NCI-H146 treated with DMSO at 0.1 percent for 48 hours (cell line): Measurements from ENCODE around the gene PUS1.
A peak's percentile ranks its signal among the peaks of the same experiment; 100 is the strongest.
"Not testable (repeated sequence)": the region's sequence is repeated elsewhere in the genome, so short reads cannot be mapped to it uniquely, and the experiment has no call there.

Experiments used
- DNase-seq: peaks from one replicate; lab custom pipeline; 2025; ENCODE audit not compliant: unreplicated experiment; lab: John Stamatoyannopoulos, UW

Gene PUS1

DNA sequence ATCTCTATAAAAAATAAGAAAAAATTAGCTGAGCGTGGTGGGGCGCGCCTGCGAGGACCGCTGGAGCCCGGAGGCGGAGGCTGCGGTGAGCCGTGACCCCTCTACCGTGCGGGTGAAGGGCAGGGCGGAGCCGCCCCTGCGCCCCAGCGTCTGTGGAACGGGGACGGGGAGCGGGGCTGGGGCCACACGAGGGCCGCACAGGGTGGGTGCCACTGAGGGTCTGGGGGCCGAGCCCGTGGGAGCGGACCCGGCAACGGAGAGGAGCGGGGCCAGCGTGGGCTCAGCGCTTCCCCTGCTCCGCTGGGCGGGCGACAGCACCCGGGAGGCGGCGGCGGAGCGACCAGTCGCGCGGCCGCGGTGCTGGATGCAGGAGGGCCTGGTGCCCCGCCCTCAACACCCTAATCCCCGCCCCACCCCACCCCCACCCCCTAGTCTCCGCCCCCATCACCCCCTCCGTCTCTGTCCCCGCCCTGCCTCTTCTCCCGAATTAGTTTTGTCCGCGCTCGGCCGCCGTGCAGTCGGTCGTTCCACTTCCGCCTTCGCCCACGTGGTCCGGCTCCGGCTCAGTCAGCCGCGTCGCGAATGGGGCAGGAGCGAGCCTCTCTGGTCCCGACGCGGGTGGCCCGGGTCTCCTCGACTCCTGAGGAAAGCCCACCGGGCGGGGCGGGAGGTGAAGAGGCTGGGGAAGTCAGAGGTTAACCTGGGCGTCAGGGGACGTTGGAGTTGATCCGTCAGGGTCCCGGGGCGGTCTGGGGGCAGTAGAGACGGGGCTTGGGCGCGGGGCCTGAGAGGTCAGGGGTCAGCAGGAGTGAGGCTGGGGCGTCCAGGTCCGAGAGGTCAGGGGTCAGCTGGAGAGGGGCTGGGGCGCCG, at the start of gene PUS1:
PUS1 (plus strand) TSS at position 566 of the 870 bp plus-strand sequence. CDS start 447 bp downstream, outside the sequence.
- DNase-seq: peak; percentile 83

DNA sequence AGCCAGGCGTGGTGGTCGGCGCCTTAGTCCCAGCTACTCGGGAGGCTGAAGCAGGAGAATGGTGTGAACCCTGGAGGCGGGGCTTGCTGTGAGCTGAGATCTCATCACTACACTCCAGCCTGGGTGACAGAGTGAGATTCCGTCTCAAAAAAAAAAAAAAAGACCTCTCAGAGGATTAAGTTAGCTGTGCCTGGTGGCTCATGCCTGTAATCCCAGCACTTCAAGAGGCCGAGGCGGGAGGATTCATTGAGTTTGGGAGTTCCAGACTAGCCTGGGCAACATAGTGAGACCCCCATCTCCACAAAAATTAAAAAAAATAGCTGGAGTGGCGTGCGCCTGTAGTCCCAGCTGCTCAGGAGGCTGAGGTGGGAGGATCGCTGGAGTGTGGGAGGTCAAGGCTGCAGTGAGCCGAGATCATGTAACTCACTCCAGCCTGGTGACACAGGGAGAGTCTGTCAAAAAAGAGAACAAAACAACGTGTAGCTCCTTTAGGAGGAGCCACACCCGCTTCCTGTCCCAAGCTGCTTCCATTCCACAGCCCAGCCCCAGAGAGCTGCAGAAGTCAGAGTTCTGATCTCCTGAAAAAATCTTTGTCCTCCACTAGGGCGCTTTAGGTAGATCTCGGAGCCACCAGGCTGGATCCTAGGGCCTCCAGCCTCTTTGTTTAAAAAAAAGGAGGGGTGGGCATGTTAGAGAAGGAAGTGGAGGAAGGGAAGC, 46.1 kb upstream of the PUS1 start:
- no peak for DNase-seq

DNA sequence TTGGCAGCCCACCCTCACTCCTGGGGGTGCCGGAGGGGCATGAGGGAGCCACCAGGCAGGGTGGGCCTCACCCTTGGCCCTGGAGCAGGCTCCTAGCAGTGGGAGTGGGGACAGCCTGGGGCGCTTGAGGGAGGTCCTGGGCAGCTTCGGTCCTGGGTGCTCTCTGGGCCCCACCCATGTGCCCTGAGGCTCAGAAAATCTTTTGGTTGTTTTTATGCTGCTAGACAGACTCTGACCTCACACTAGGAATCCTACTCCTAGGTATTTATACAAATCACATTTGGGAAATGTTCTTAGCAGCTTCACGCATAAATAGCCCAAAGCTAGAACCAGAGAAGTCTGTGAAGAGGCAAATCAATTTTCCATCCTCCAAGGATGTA, 45.6 kb upstream of the PUS1 start:
- no peak for DNase-seq

DNA sequence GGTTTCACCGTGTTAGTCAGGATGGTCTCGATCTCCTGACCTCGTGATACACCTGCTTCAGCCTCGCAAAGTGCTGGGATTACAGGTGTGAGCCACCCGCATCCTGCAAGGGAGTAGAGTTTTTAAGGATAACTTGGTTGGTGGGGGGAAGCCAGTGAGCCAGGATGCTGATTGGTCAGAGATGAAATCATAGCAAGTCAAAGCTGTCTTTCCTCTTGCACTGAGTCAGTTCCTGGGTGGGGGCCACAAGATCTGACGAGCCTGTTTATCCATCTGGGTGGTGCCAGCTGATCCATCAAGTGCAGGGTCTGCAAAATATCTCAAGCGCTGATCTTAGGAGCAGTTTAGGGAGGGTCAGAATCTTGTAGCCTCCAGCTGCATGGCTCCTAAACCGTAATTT, 44.0 kb upstream of the PUS1 start:
- DNase-seq: not testable (repeated sequence)

DNA sequence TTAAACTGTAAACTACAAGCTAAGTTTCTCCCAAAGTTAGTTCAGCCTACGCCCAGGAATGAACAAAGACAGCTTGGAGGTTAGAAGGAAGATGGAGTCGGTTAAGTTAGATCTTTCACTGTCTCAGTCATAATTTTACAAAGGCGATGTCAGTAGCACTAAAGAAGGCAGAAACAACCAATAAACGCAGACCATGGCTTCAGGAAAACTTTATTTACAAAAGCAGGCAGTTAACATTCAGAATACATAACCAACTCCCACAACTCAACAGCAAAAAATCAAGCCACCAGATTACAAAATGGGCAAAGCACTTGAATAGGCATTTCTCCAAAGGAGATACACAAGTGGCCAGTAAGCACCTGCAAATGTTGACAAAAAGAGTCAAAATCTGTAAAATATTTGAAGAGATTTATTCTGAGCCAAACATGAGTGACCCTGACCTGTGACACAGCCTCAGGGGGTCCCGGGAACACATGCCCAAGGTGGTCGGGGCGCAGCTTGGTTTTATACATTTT, 43.5 kb upstream of the PUS1 start:
- DNase-seq: no peak

DNA sequence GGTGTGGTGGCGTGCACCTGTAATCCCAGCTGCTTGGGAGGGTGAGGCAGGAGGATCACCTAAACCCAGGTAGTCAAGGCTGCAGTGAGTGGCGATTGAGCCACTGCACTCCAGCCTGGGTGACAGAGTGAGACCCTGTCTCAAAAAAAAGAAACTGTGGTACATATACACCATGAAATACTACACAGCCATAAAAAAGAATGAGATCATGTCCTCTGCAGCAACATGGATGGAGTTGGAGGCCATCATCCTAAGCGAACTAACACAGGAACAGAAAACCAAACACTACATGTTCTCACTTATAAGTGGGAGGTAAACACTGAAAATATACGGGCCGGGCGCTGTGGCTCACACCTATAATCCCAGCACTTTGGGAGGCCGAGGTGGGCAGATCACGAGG, 37.4 kb upstream of the PUS1 start:
- not testable (repeated sequence) for DNase-seq

DNA sequence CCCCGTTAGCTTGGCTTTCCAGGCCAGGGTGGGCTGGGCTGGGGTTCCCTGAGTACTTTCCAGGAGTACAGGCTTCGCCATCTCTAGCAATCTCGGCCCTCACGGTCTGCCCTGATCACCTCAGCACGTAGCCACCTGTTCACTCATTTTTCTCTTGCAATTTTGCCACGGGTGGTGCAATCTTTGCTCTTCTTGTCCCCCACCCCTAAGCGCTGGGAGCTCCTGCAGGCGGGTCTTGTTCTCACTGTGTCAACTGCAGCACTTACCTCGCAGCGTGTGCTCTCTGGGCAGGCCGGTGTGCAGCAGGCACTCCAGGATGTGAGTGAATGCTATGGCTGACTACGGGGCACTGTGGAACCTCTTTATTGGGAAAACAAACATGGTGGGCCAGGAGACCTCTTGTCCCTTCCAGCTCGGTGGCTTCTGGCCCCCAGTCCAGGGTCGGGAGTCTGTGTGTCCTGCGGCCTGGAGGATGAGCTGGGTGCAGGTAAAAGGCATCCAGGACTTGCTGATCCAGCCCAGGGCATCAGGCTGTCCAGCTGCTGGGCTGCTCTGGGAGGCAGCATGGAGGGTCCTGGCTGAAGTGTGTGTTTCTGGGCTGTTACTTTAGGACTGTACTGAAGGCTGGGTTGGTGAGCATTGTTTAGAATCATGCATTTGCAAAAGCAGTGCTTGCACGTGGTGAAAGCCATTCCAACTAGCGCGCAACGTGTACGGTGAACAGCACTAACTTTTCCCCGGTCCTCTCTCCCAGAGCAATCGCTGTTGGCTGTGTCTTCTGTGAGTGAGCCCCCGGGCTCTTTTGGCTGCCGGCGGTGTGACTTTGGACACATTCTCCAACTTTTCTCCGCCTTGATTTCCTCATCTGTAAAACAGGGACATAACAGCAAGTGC, 36.1 kb upstream of the PUS1 start:
- DNase-seq: no peak

DNA sequence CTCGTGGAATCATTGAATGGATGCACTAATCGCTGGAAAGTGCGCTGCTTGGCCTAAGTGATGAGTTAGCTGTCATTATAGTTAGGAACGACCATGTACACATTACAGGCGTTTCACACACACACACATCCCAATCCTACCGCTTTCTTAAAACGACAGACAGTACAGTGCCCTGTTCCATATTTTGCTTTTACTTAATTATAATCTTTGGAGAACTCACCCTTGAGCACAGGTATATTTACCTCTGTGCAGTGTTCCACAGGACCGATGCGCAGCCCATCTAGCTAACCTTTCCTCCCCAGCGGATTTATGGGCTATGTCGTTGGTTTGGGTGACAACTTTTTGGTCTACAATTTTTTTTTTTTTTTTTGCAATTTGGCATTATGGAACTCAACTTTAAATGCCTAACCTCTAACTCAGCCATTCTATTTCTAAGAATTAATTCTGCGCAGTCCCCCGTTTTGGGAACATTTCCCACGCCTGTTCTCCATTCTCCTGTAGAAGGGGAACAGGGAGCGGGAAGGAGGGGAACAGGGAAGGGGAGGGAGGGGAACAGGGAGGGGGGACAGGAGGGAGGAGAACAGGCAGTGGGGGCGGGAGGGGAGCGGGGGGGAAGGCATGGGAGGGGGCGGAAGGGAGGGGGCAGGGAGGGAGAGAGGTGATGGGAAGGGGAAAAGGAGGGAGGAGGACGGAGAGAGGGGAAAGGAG, 35.3 kb upstream of the PUS1 start:
- no peak for DNase-seq

DNA sequence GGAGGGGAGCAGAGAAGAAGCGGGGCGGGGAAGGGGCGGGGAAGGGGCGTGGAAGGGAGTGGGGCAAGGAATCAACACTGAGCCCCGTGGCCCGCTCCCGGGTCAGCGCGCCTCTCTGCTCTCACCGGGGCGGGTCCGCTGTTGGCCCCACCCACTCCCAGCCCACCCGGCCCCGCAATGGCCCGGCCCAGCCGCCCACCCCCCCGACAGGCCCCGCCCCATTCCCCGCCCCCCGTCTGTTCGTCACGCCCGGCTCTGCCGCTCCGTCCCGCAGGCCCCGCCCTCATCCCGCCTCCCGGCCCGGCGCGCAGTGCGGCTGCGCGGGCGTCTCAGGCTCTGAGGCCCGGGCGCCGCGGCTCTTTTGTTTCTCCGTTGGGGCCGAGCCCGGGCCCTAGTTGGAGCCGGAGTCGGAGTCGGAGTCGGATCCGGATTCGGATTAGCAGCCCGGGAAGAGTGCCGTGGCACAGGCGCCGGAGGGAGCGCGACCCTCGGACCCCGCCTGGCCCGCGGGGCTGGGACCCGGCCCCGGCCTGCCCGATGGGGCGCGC, 34.7 kb upstream of the PUS1 start, which contains the start of gene ULK1:
ULK1 (plus strand) TSS at position 310 of the 548 bp plus-strand sequence. CDS start 380 bp downstream, outside the sequence.
- DNase-seq: peak; percentile 67

DNA sequence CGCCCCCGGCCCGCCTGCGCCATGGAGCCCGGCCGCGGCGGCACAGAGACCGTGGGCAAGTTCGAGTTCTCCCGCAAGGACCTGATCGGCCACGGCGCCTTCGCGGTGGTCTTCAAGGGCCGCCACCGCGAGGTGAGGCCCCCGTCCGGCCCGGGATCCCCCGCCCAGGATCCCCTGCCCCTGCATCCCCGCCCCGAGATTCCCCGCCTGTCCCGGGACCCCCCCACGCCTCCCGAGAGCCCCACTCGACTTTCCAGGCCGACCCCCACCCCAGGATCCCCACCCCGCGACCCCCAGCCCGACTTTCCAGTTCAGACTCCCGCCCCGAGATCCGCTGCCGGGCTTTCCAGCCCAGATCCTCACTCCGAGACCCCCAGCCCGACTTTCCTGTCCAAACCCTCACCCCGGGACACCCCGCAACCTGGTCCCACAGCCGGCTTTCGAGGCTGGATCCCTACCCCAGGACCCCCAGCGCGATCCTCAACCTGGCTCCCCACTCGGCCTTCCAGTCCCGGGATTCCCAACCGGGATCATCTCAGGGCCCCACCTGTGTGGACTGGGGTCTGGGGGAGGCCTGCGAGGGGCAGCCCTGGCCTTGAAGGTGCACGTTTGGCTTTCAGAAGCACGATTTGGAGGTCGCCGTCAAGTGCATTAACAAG, 34.0 kb upstream of the PUS1 start:
- no peak for DNase-seq

DNA sequence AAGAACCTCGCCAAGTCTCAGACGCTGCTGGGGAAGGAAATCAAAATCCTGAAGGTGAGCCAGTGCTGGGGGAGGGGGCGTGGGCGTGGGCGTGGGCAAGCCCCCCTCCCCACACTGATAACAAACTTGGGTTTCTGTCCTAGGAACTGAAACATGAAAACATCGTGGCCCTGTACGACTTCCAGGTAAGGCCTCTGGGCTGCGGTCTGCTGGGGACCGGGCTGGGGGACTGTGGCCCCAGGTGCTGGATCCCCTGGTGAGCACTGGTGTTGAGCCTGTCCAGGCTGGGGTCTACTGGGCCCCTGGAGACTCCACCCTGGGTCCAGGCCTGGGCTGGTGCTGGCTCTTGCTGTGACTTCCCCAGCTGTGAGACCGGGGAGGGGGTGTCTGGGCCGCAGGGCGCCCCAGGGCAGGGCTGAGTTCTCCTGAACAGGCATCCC, 33.4 kb upstream of the PUS1 start:
- no peak for DNase-seq

DNA sequence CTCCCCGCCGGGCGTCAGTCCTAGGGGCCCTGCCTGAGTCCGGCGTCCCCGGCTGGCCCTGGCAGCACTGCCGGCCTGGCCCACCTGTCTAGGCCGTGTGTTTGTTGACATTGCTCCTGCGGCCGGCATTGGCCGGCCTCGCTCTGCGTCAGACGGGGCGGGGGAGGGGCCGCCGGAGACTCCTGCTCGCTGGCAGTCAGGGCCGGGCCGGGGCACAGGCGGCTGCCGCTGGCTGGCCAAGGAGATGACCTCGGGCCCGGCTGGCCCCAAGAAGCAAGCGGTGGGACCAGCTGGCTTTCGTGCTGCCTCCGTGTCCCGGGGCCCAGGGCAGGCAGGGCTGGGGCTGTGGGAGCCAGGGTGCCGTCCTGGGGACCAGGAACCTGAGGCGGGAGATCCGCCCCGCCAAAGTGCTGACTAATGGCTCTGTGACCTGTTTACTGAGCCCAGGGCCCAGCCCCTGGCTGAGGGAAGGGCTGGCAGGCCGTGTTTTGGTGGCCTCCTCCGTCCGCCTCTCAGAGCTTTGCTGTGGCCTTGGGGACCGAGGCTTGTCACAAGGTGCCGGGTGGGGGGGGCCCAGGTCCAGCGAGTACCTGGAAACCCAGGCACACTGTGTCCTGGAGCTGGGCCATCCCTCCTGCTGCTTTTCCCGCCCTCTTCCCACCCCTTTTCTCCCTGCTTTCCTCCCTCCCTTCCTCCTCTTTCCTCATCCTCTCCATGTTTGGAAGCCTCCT, 32.8 kb upstream of the PUS1 start:
- peak; percentile 71 for DNase-seq

DNA sequence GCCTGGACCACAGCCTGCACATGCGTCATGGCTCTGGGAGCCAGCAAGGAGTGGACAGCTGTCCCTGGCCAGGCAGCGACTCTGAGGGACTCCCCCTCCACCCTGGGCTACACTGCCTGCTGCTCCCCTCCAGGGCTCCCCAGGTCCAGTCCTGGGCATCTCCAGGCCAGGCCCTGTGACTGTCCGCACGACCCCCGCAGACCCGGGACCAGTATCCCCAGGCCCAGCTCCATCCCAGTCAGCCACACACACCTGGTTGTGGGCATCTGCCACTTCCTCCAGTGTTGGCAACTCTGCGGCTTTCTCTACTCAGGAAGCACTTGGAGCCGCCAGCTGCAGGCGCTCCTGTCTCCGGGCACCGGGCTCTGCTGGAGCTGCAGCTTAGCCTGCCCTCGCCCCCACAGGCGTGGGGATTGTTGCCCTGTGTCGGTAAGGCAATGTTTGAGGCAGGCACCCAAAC, 32.2 kb upstream of the PUS1 start:
- no peak for DNase-seq

DNA sequence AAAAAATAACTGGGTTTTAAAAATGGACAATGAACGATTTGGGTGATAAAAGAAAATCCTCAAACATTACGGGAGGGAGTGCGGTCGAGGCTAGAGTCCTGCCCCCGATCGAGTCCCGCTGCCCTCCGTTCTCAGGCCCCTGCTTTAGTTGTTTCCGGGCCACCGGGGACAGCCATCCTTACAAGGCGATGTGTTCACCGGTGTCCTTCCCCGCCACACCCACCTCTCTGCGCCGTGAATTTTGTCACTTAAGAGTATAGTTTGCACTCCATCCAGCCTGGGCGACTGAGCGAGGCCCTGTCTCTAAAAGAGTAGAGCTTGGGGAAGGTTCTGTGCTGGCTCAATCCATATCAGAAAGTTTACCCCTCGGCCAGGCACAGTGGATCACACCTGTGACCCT, 31.8 kb upstream of the PUS1 start:
- no peak for DNase-seq

DNA sequence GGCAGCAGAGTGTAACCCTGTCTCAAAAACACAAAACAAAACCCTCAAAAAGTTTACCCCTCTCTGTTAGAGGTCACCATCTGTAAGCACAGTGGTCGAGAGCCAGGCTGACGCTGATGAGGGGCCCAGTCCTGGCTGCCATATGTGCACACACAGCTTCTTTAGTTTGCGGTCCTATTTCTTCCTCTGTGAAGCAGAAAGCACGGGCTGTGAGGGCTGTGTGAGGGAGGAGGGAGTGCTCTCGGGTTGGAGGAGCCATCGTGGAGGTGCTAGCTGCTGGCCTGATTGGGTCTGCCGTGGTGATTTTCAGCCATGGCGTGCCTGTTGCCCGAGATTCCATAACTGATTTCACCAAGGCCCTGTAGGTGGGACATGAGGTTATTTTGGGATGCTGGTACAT, 31.2 kb upstream of the PUS1 start:
- no peak for DNase-seq

DNA sequence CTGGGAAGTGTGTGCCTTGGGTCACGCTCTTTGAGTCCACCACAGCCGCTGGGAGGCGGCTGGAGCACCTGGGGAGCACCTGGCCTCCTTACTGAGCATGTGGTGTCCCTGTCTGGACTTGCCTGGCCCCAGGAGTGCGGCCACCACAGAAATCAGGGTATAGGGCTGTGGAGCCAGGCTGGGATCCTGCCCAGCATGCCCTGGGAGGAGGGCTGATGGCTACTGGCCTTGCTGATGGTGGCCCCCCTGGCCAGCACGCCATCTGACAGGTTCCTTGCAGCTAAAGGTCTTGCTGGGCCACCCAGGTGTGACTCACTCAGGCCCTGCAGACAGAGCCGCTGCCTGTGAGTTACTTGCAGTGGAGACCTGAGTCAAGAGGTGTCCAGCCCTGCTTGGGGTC, 28.7 kb upstream of the PUS1 start:
- no peak for DNase-seq

DNA sequence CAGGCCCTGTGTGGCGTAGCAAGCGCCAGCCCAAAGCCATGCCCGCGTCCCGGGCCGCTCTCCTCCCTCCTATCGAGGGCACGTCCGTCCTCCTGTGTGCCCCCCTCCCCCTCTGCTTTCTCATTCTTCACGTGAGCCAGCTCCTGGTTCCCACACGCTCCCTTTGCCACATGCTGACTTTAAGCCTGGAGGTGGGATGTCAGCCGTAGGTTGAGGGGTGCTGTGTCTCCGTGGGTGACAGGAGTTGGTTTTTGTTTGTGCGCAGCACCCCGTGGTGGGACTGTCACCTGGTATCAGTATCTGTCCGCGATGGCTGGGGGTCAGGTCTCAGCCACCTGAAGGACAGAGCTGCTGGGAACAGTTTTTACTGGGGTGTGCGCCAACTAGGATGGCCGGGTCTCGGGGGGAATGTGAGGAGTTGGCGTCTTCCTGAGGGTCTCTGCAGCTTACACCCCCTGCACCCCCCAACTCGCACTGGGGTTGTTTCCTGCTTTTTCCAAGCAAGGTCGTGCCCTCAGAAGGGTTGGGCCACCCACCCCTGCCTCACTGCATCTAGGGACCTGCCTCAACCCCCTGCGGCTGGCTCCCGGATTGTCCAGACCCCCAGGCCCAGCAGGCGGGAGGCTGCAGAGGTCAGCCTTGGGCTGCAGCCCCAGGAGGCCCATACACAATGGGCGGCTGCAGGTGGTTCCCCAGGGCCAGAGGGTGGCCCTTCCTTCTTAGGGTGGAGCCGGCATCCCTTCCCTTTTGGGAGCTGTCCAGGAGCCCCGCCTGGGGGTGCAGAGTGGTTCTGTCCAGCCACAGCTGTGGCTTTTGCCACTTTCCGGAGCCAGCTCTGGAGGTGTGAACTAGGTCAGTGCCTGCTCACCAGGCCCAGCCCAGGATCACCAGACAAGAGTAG, 27.4 kb upstream of the PUS1 start:
- no peak for DNase-seq
